ENCODE measurements around the gene CD2.

- TF ChIP-seq GTF2F1 (IDR thresholded peaks at IDR 0.05; ENCODE audit: borderline replicate concordance, low read depth, low read length): no peak
- no peak for TF ChIP-seq KDM1A (IDR thresholded peaks at IDR 0.05; ENCODE audit: borderline replicate concordance, low read length)
- TF ChIP-seq RAD21 (IDR thresholded peaks at IDR 0.05 in 1 of 2, conservative IDR thresholded peaks at IDR 0.05 in 1 of 2; ENCODE audit: low read depth in 2 of 2, low read length in 2 of 2): no peak
- no peak for TF ChIP-seq GABPA (IDR thresholded peaks at IDR 0.05; ENCODE audit: borderline replicate concordance, insufficient read depth, low read length)
- TF ChIP-seq USF2 (IDR thresholded peaks at IDR 0.05; ENCODE audit: low read length): no peak
Observed at GRCh38 chr1:116709666-116710167, 44.5 kb upstream of the CD2 start.

Measured in H1 (cell line).